ENCODE results near the gene IL4R.

GRCh38 chr16:27353853-27354252 lies 40.1 kb downstream of the IL4R start:
- no peak for TF ChIP-seq CTCF (IDR thresholded peaks at IDR 0.05; ENCODE audit: low read depth, low read length, poor library complexity, severe bottlenecking)
- TF ChIP-seq EZH2phosphoT487 (IDR thresholded peaks at IDR 0.05; ENCODE audit: borderline replicate concordance, low read length), result no peak

Data from DOHH2 (cell line).